ENCODE data around the gene CASP4.
"Not testable (repeated sequence)": the region's sequence is repeated elsewhere in the genome, so short reads cannot be mapped to it uniquely, and the experiment has no call there.

CASP4 gene

GRCh38 chr11:104957280-104957679 is 11.1 kb downstream of the CASP4 start:
- no peak for DNase-seq (ENCODE audit: low read depth in 2 of 3, low spot score in 1 of 3)

- DNase-seq (ENCODE audit: low read depth in 2 of 3, low spot score in 1 of 3): no peak
Measured at GRCh38 chr11:104956528-104956927, 11.8 kb downstream of the CASP4 start.

DNA sequence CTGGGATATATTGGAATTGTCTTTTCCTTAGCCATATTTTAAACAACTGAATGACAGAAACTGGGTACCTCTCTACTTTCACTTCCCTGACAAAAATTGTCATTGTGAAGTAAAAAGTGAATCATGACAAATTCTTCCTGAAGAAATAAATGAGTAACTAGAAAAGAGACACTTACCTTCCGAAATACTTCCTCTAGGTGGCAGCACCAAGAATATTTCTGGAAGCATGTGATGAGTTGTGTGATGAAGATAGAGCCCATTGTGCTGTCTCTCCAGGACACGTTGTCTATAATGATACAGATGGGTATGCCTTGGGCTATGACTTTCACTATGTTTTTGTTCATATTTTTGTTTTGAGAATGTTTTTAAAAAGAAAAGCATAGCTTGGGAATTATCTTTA is 21.5 kb downstream of the CASP4 start:
- peak in 1 of 3 donors; percentile 57 for DNase-seq (ENCODE audit: low read depth in 2 of 3, low spot score in 1 of 3)

DNA sequence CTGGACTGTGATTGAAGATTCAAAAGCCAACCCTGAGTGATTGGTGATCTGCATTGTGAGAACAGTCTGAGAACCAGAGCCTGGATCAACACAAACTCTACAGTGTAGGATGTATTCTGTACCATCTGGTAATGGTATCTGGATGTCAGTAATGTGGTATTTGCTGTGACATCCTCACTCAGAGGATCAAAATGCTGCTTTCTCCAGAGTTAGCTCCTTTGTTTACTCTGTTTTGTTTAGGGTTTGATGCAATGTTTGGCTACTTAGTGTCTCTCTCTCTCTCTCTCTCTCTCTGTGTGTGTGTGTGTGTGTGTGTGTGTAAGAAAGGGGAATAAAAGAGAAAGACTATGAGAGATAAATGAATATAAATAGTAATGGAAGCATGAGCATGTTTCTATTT is 24.3 kb downstream of the CASP4 start:
- no peak for DNase-seq (ENCODE audit: low read depth in 2 of 3, low spot score in 1 of 3)

DNA sequence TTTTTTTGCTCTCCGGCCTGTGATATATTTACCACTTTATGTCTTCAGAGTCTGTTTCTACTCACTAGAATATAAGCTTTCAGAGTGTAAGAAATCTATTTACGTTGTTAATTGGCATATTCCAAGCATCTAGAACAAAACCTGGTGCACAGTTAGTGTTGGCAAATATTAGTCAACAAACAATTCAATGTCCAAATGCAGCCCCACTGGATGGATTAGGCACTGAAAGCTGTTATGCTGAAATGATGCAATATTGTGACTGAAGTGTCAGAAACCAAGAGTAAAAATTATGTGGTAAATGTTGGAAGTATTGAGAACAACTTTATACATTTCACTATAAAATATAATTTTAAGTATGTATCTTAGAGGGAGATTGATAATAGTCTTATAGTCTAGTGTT is 24.8 kb downstream of the CASP4 start:
- DNase-seq (ENCODE audit: low read depth in 2 of 3, low spot score in 1 of 3): no peak

GRCh38 chr11:104934594-104934993 is 33.8 kb downstream of the CASP4 start:
- DNase-seq (ENCODE audit: low read depth in 2 of 3, low spot score in 1 of 3): no peak

GRCh38 chr11:104934073-104934472 is 34.3 kb downstream of the CASP4 start:
- not testable (repeated sequence) for DNase-seq (ENCODE audit: low read depth in 2 of 3, low spot score in 1 of 3)

DNA sequence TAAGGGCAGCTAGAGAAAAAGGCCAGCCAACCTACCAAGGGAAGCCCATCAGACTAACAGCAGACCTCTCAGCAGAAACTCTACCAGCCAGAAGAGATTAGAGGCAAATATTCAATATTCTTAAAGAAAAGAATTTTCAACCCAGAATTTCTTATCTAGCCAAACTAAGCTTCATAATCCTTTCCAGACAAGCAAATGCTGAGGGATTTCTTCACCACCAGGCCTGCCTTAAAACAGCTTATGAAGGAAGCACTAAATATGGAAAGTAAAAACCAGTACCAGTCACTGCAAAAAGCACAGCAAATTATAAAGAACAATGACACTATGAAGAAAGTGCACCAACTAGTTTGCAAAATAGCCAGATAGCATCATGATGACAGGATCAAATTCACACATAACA is 39.6 kb downstream of the CASP4 start:
- no peak for DNase-seq (ENCODE audit: low read depth in 2 of 3, low spot score in 1 of 3)

GRCh38 chr11:104926771-104927611 is 41.4 kb downstream of the CASP4 start:
- DNase-seq (ENCODE audit: low read depth in 2 of 3, low spot score in 1 of 3): no peak

DNA sequence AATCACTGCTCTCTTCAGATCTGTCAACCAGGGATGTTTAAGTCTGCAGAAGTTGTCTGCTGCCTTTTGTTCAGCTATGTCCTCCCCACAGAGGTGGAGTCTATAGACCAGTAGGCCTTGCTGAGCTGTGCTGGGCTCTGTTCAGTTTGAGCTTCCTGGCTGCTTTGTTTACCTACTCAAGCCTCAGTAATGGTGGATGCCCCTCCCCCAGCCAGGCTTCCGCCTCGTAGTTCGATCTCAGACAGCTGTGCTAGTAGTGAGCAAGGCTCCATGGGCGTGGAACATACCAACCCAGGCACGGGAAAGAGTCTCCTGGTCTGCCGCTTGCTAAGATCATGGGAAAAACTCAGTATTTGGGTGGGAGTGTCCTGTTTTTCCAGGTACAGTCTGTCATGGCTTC is 42.5 kb downstream of the CASP4 start:
- DNase-seq (ENCODE audit: low read depth in 2 of 3, low spot score in 1 of 3): no peak

- DNase-seq (ENCODE audit: low read depth in 2 of 3, low spot score in 1 of 3): no peak
Measured at GRCh38 chr11:104918113-104918824, 50.1 kb downstream of the CASP4 start.

GRCh38 chr11:104917271-104918112 is 50.9 kb downstream of the CASP4 start:
- DNase-seq (ENCODE audit: low read depth in 2 of 3, low spot score in 1 of 3): no peak

DNA sequence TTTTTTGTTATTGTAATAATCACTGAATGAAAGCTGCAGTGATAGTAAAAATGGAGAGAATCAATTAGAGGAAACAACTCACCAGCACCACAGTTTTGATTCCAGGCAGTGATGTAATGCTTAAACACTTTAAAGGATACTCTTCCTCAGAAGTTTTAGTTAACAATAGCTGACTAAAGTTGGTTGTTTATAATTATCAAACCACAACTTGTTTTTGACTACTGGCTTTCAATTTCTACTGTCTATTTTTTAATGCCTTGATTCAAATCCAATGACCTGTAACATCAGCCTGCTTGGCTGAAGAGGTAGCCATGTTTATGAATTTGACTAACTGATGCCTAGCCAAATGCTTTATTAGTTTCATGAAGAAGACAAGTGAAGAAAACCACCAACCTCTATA is 51.9 kb downstream of the CASP4 start:
- no peak for DNase-seq (ENCODE audit: low read depth in 2 of 3, low spot score in 1 of 3)

- no peak for DNase-seq (ENCODE audit: low read depth in 2 of 3, low spot score in 1 of 3)
Measured at GRCh38 chr11:104912102-104912501, 56.3 kb downstream of the CASP4 start.

- DNase-seq (ENCODE audit: low read depth in 2 of 3, low spot score in 1 of 3): no peak
Measured at GRCh38 chr11:104908186-104908531, 60.2 kb downstream of the CASP4 start.

DNA sequence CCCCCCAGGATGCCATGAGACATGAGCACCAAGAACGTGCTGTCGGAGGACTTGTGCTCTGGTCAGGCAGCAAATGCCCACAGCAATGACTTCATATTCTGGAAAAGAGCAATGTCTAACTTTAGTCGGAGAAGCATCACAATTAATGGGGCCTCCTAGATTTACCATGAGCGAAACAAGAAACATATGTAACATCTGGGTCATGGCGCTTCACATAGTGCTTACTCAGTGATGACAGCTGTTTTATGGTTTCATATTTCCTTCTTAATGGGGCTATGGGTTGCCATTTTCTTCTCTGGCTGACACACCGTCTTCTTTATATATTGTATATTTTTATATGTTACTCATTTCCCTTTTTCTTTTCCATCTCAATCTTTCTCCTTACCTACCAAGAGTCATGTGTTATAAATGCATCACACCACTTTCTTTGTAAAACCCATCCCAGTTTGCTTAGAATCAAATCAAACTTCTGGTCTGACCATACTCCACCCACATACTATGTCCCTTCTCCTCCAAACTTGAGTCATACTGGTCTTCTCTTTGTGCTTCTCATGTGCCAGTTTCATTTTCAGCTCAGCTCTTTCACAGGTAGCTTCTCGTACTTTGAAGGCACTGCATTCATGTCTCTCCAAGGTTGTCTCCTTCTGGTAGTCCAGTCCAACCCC is 60.7 kb downstream of the CASP4 start:
- peak in 1 of 3 donors; percentile 23 for DNase-seq (ENCODE audit: low read depth in 2 of 3, low spot score in 1 of 3)

GRCh38 chr11:104905271-104905670 is 63.1 kb downstream of the CASP4 start:
- DNase-seq (ENCODE audit: low read depth in 2 of 3, low spot score in 1 of 3): no peak

DNA sequence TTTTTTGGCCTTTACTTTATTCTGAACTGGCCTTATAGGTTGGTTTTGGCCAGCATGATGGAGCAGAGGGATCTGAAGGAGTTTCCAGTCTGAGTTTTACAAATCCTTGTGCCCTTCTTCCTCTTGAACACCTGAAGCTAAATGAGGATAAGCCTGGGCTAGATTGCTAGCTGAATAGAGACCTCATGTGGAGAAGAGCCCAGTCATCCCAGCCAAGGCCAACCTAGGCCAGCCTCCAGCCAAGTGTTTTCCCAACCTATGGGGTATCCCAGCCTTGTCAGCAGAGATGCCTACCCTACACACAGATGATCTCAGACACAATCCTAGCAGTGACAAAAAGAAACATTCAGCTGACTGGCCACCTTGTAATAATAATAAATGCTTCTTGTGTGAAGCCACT is 69.1 kb downstream of the CASP4 start:
- DNase-seq (ENCODE audit: low read depth in 2 of 3, low spot score in 1 of 3): no peak

- no peak for DNase-seq (ENCODE audit: low read depth in 2 of 3, low spot score in 1 of 3)
Measured at GRCh38 chr11:104898685-104899013, 69.7 kb downstream of the CASP4 start.

- no peak for DNase-seq (ENCODE audit: low read depth in 2 of 3, low spot score in 1 of 3)
Measured at GRCh38 chr11:104897891-104898684, 70.3 kb downstream of the CASP4 start, which contains the start of gene CASP12. Gene CASP12 (minus strand): TSS chr11:104898460.

Data from stimulated activated CD4-positive, alpha-beta T cell treated with anti-CD3 and anti-CD28 coated beads, Interleukin-12 subunit alpha, Interleukin-12 subunit beta, amount 100 ng/mL, for 48 hours (primary cell).